ENCODE measurements around the gene SLC35A2. TPM values are rescaled to one million over a fixed set of nuclear protein-coding genes. Genes with fewer than 3 reads are reported as not detected.

Gene SLC35A2
- total RNA-seq, 2 experiments from 2014 or later, result 9.9 to 22.2 TPM

DNA sequence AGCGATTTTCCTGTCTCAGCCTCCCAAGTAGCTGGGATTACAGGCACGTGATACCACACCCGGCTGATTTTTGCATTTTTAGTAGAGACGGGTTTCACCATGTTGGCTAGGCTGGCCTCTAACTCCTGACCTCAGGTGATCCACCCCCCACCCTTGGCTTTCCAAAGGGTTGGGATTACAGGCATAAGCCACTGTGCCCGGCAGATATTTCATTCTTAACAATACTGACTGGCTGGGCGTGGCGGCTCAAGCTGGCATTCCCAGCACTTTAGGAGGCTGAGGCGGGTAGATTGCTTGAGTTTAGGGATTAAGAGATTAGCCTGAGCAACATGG lies 12.4 kb downstream of the SLC35A2 start:
- TF ChIP-seq EZH2phosphoT487 (IDR thresholded peaks at IDR 0.05; ENCODE audit: borderline replicate concordance, low read depth, low read length) (no peak), CTCF (conservative IDR thresholded peaks at IDR 0.05; ENCODE audit: low read length) (no peak)
- BruUV-seq (replicated peaks), result no TSS peak
- Histone ChIP-seq H3K9me3 (ENCODE audit: low read length) (no peaks in the 10 kb centered on the region), H3K27ac (ENCODE audit: low read depth, low read length, poor library complexity, severe bottlenecking) (peak overlapping the region; percentile 87), H3K4me3 (ENCODE audit: low read depth, low read length, poor library complexity, severe bottlenecking) (peak overlapping the region; percentile 84), H2AFZ (ENCODE audit: low read length) (no peak overlapping the region), H3K79me2 (ENCODE audit: insufficient read depth, low read depth, low read length) (peaks cover 41% of the 10 kb centered on the region), H4K20me1 (ENCODE audit: insufficient read depth, low read length) (peaks cover 5% of the 10 kb centered on the region), H3K36me3 (ENCODE audit: insufficient read depth, low read length) (peaks cover 45% of the 10 kb centered on the region), H3K9me2 (ENCODE audit: insufficient read depth, low read length) (no peaks in the 10 kb centered on the region), H3K4me1 (ENCODE audit: insufficient read depth, low read length, poor library complexity, severe bottlenecking) (peaks cover 19% of the 10 kb centered on the region), H3K4me2 (ENCODE audit: low read length) (peak overlapping the region; percentile 99)
- ChIA-PET CTCF (ENCODE audit: unreplicated experiment) (no interaction called here), POLR2A (interaction anchor here (1.5 kb wide), 1 partner anchor 38 kb away, joined by 3 read pairs; no protein-coding TSS in a partner anchor)
- no peak for DNase-seq (ENCODE audit: low spot score)
- intact Hi-C loops (cut with micrococcal nuclease; ENCODE audit: unreplicated experiment), result loop anchor here (5.0 to 10.0 kb wide), 4 partner anchors 38 to 267 kb away; partner anchors contain the start of genes HDAC6 and TFE3

DNA sequence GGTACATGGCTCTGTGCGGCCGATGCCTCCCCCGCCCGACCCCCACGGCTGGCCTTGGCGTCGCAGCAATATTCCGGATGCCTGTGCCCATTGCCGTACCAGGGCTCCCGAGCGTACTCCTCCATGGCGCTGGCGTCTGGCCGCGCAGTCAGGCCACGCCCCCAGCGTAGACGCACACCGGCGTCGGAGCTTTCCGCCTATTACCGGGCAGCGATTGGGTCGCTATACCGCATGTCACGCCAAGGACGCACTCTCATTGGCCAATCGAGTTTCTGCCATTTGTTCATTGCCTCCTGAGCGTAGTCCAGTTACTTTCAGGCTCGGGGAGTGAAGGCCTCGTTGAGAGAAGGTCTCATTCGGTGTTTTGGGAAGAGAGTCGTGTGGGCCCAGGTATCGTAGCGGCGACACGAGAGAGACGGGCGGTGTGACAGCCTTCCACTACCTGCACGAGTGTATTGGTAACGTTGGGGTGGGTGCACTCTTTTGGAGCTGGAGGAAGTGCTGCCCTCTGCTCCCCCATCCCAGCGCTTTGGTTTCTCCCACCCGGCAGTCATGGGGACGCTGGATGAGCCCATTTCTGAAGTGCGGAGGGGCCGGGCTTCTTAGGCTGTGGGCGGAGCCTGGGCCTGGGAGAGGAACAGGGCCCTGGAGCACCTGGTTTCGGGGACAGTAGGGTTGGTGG lies 13.7 kb downstream of the SLC35A2 start, which contains the start of the genes PQBP1 and TIMM17B:
TSS of gene PQBP1 (plus strand) at position 306 of the 682 bp plus-strand sequence. CDS start 580 bp downstream, outside the sequence.
TSS of gene TIMM17B (minus strand) at position 144 of the 682 bp plus-strand sequence. CDS start at position 125, 19 bp downstream.
- POLR2A ChIA-PET, result interaction anchor here (1.0 to 1.5 kb wide), 4 partner anchors 11 to 250 kb away, joined by 3 to 6 read pairs (median 3); no protein-coding TSS in a partner anchor
- Histone ChIP-seq H3K4me3 (ENCODE audit: low read depth, low read length, poor library complexity, severe bottlenecking) (peak within 1 kb of the TSS; percentile 84), H4K20me1 (ENCODE audit: insufficient read depth, low read length) (peaks cover 5% of the 10 kb centered on the region), H3K79me2 (ENCODE audit: insufficient read depth, low read depth, low read length) (peaks cover 41% of the 10 kb centered on the region), H3K4me1 (ENCODE audit: insufficient read depth, low read length, poor library complexity, severe bottlenecking) (peaks cover 19% of the 10 kb centered on the region), H3K4me2 (ENCODE audit: low read length) (peak within 1 kb of the TSS; percentile 99), H3K9me2 (ENCODE audit: insufficient read depth, low read length) (no peaks in the 10 kb centered on the region), H3K9me3 (ENCODE audit: low read length) (no peaks in the 10 kb centered on the region), H2AFZ (ENCODE audit: low read length) (peak within 1 kb of the TSS; percentile 57; the same call in 1 of the 2 replicates), H3K36me3 (ENCODE audit: insufficient read depth, low read length) (peaks cover 42% of the 10 kb centered on the region), H3K27ac (ENCODE audit: low read depth, low read length, poor library complexity, severe bottlenecking) (peak within 1 kb of the TSS; percentile 87)
- BruUV-seq (replicated peaks), result no TSS peak
- CTCF ChIA-PET (ENCODE audit: unreplicated experiment), result interaction anchor here (0.5 kb wide), 1 partner anchor 24 kb away, joined by 4 read pairs; no protein-coding TSS in a partner anchor
- intact Hi-C loops (cut with micrococcal nuclease; ENCODE audit: unreplicated experiment), result loop anchor here (5.0 to 10.0 kb wide), 4 partner anchors 40 to 265 kb away; partner anchors contain the start of genes HDAC6 and TFE3
- DNase-seq (ENCODE audit: low spot score), result peak; percentile 96
- TF ChIP-seq CTCF (conservative IDR thresholded peaks at IDR 0.05; ENCODE audit: low read length) (no peak), EZH2phosphoT487 (IDR thresholded peaks at IDR 0.05; ENCODE audit: borderline replicate concordance, low read depth, low read length) (no peak)

Data from OCI-LY7 (cell line).